HCT116 (cell line): ENCODE data around the gene TRPC4.

Source experiments
- CTCF ChIP-seq, 3 experiments: fragments of 200-600 bp in 1 of 3; sonication (generic) in 1 of 3; IDR thresholded peaks in 2 of 3; conservative IDR thresholded peaks in 1 of 3; 2 replicates each; pipeline ENCODE4 v1.5.1; 2012 to 2017; ENCODE audit warnings: low read depth in 2 of 3, low read length in 2 of 3, antibody characterized with exemption in 1 of 3, borderline replicate concordance in 1 of 3, control low read depth in 1 of 3, mild to moderate bottlenecking in 1 of 3, mixed read lengths in 1 of 3, mixed run types in 1 of 3, moderate library complexity in 1 of 3; ENCODE audit not compliant: insufficient read depth in 1 of 3
- EZH2 ChIP-seq: fragments of 200-600 bp; sonication (generic); IDR thresholded peaks from 2 replicates; pipeline ENCODE4 v1.6.1; 2017; ENCODE audit warnings: antibody characterized with exemption, mixed run types
- EZH2phosphoT487 ChIP-seq: fragments of 200-600 bp; IDR thresholded peaks from 2 replicates; pipeline ENCODE4 v1.6.1; 2018; ENCODE audit warnings: antibody characterized with exemption, borderline replicate concordance
- JUND ChIP-seq: IDR thresholded peaks from 2 replicates; pipeline ENCODE4 v1.6.1; 2012
- POLR2A ChIP-seq: IDR thresholded peaks from 2 replicates; pipeline ENCODE4 v1.7.0; 2011; ENCODE audit warnings: borderline replicate concordance; ENCODE audit not compliant: insufficient read depth, insufficient read length; ENCODE audit errors: extremely low read depth
- POLR2AphosphoS5 ChIP-seq: IDR thresholded peaks from 2 replicates; pipeline ENCODE4 v1.6.1; 2011; ENCODE audit warnings: mild to moderate bottlenecking, low read depth, low read length, moderate library complexity
- TF ChIP-seq, protein P1 (sequence below): IDR thresholded peaks from 2 replicates; pipeline ENCODE4 v1.6.1; 2012
- TF ChIP-seq, protein P2 (sequence below): IDR thresholded peaks from 2 replicates; pipeline ENCODE4 v1.6.1; 2012; ENCODE audit warnings: low read depth

DNA sequence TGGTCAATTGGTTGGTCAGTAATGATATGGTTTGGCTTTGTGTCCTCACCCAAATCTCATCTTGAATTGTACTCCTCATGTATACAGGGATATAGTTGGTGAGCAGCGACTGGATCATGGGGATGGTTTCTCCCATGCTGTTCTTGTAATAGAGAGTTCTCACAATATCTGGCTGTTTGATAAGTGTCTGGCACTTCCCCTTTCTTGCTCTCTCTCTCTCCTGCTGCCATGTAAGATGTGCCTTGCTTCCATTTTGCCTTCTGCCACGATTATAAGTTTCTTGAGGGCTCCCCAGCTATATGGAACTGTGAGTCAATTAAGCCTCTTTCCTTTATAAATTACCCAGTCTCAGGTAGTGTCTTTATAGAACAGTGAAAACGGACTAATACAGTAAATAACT is 120.7 kb downstream of the TRPC4 start:
- TF ChIP-seq EZH2 (no peak), POLR2AphosphoS5 (no peak), CTCF (IDR thresholded peaks at IDR 0.05 in 2 of 3, conservative IDR thresholded peaks at IDR 0.05 in 1 of 3; ENCODE audit: borderline replicate concordance in 1 of 3, insufficient read depth in 1 of 3, low read depth in 2 of 3, low read length in 2 of 3) (no peak), POLR2A (no peak), EZH2phosphoT487 (no peak), JUND (no peak)
- TF ChIP-seq, protein P1, sequence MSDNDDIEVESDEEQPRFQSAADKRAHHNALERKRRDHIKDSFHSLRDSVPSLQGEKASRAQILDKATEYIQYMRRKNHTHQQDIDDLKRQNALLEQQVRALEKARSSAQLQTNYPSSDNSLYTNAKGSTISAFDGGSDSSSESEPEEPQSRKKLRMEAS: no peak
- TF ChIP-seq, protein P2, sequence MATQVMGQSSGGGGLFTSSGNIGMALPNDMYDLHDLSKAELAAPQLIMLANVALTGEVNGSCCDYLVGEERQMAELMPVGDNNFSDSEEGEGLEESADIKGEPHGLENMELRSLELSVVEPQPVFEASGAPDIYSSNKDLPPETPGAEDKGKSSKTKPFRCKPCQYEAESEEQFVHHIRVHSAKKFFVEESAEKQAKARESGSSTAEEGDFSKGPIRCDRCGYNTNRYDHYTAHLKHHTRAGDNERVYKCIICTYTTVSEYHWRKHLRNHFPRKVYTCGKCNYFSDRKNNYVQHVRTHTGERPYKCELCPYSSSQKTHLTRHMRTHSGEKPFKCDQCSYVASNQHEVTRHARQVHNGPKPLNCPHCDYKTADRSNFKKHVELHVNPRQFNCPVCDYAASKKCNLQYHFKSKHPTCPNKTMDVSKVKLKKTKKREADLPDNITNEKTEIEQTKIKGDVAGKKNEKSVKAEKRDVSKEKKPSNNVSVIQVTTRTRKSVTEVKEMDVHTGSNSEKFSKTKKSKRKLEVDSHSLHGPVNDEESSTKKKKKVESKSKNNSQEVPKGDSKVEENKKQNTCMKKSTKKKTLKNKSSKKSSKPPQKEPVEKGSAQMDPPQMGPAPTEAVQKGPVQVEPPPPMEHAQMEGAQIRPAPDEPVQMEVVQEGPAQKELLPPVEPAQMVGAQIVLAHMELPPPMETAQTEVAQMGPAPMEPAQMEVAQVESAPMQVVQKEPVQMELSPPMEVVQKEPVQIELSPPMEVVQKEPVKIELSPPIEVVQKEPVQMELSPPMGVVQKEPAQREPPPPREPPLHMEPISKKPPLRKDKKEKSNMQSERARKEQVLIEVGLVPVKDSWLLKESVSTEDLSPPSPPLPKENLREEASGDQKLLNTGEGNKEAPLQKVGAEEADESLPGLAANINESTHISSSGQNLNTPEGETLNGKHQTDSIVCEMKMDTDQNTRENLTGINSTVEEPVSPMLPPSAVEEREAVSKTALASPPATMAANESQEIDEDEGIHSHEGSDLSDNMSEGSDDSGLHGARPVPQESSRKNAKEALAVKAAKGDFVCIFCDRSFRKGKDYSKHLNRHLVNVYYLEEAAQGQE: no peak
